GM23338 (cell line): ENCODE data around the gene FOXQ1.

Experiments used
- CREB1 ChIP-seq: fragments of 250-450 bp; sonication (Bioruptor Pico); IDR thresholded peaks from 2 replicates; pipeline ENCODE4 v1.5.0; 2020; ENCODE audit warnings: low read depth, mild to moderate bottlenecking, moderate library complexity
- CTCF ChIP-seq, 2 experiments: fragments of 200-600 bp in 1 of 2; sonication (generic) in 1 of 2; conservative IDR thresholded peaks; 2 replicates each; pipeline versions ENCODE4 v1.5.1 to v1.6.1; 2016 to 2017; ENCODE audit warnings: antibody characterized with exemption in 2 of 2, low read depth in 2 of 2, mild to moderate bottlenecking in 2 of 2, moderate library complexity in 1 of 2
- EZH2 ChIP-seq: fragments of 200-600 bp; sonication (generic); IDR thresholded peaks from one replicate; pipeline ENCODE4 v1.8.0; 2017; ENCODE audit warnings: antibody characterized with exemption, mild to moderate bottlenecking, low read depth; ENCODE audit not compliant: unreplicated experiment
- EZH2phosphoT487 ChIP-seq: fragments of 200-600 bp; sonication (generic); IDR thresholded peaks from one replicate; pipeline ENCODE4 v1.8.1; 2018; ENCODE audit warnings: antibody characterized with exemption; ENCODE audit not compliant: unreplicated experiment
- JUNB ChIP-seq: IDR thresholded peaks from one replicate; pipeline ENCODE4 v1.6.1; 2016; ENCODE audit warnings: antibody characterized with exemption; ENCODE audit not compliant: unreplicated experiment
- NANOG ChIP-seq: IDR thresholded peaks from 2 replicates; pipeline ENCODE4 v1.6.1; 2016; ENCODE audit warnings: antibody characterized with exemption, borderline replicate concordance
- POLR2AphosphoS5 ChIP-seq: IDR thresholded peaks from 2 replicates; pipeline ENCODE4 v1.6.1; 2016; ENCODE audit warnings: antibody characterized with exemption, low read depth
- REST ChIP-seq: IDR thresholded peaks from one replicate; pipeline ENCODE4 v1.6.1; 2018; ENCODE audit warnings: antibody characterized with exemption; ENCODE audit not compliant: unreplicated experiment
- STAT1 ChIP-seq: IDR thresholded peaks from one replicate; pipeline ENCODE4 v1.6.1; 2016; ENCODE audit warnings: antibody characterized with exemption; ENCODE audit not compliant: unreplicated experiment
- ZNF114 ChIP-seq: fragments of 250-450 bp; sonication (Bioruptor Pico); IDR thresholded peaks from 2 replicates; pipeline ENCODE4 v1.5.0; 2020; ENCODE audit warnings: mild to moderate bottlenecking, moderate library complexity
- ZNF331 ChIP-seq: fragments of 250-450 bp; sonication (Bioruptor Pico); IDR thresholded peaks from 2 replicates; pipeline ENCODE4 v1.5.0; 2020; ENCODE audit warnings: low read depth, mild to moderate bottlenecking, moderate library complexity
- TF ChIP-seq, protein P1 (sequence below): IDR thresholded peaks from 2 replicates; pipeline ENCODE4 v1.6.1; 2016; ENCODE audit warnings: antibody characterized with exemption

DNA sequence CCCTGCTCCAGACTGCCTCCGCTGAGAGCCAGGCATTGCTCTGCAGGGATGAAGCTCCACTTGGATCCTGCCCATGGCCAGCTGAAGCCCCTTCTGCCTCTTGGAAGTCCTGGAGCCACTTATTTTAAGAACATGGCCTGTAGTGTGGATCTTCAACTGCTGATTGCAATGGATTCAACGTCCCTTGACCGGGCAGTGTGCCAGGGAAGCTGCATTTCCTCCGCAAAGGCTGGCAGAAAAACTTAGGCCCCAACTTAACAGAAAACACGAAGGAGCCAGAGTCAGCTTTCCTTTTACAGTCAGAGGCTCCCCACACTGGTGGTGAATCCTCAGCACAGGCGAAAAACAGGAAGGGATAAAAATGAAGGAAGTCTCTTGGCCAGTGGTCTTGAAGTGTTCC, 26.3 kb upstream of the FOXQ1 start:
- TF ChIP-seq CTCF (conservative IDR thresholded peaks at IDR 0.05; ENCODE audit: low read depth in 2 of 2): no peak
- TF ChIP-seq EZH2: no peak
- no peak for TF ChIP-seq POLR2AphosphoS5
- no peak for TF ChIP-seq EZH2phosphoT487
- no peak for TF ChIP-seq CREB1 (CRISPR knock-in tag)
- no peak for TF ChIP-seq REST
- TF ChIP-seq, protein P1, sequence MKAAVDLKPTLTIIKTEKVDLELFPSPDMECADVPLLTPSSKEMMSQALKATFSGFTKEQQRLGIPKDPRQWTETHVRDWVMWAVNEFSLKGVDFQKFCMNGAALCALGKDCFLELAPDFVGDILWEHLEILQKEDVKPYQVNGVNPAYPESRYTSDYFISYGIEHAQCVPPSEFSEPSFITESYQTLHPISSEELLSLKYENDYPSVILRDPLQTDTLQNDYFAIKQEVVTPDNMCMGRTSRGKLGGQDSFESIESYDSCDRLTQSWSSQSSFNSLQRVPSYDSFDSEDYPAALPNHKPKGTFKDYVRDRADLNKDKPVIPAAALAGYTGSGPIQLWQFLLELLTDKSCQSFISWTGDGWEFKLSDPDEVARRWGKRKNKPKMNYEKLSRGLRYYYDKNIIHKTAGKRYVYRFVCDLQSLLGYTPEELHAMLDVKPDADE: no peak
- TF ChIP-seq NANOG: no peak
- TF ChIP-seq JUNB: no peak
- no peak for TF ChIP-seq ZNF114
- no peak for TF ChIP-seq STAT1
- no peak for TF ChIP-seq ZNF331 (CRISPR knock-in tag)
